A673 (cell line): Measurements from ENCODE around the gene C1orf210.

Experiments
- EZH2 ChIP-seq: fragments of 200-600 bp; sonication (generic); IDR thresholded peaks from 2 replicates; pipeline ENCODE4 v1.6.1; 2017; ENCODE audit warnings: borderline replicate concordance, low read depth, mild to moderate bottlenecking, mixed read lengths, antibody characterized with exemption, low read length; ENCODE audit not compliant: poor library complexity, severe bottlenecking
- TF ChIP-seq, protein P1 (sequence below): fragments of 300-800, 200-600 bp; sonication (generic); conservative IDR thresholded peaks from 2 replicates; pipeline ENCODE4 v1.5.1; 2017; ENCODE audit warnings: low read depth, mild to moderate bottlenecking, antibody characterized with exemption, low read length, moderate library complexity, mixed read lengths

GRCh38 chr1:43235040-43235439, 50.3 kb downstream of the C1orf210 start:
- TF ChIP-seq, protein P1, sequence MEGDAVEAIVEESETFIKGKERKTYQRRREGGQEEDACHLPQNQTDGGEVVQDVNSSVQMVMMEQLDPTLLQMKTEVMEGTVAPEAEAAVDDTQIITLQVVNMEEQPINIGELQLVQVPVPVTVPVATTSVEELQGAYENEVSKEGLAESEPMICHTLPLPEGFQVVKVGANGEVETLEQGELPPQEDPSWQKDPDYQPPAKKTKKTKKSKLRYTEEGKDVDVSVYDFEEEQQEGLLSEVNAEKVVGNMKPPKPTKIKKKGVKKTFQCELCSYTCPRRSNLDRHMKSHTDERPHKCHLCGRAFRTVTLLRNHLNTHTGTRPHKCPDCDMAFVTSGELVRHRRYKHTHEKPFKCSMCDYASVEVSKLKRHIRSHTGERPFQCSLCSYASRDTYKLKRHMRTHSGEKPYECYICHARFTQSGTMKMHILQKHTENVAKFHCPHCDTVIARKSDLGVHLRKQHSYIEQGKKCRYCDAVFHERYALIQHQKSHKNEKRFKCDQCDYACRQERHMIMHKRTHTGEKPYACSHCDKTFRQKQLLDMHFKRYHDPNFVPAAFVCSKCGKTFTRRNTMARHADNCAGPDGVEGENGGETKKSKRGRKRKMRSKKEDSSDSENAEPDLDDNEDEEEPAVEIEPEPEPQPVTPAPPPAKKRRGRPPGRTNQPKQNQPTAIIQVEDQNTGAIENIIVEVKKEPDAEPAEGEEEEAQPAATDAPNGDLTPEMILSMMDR = no peak
- no peak for TF ChIP-seq EZH2
